ENCODE data around the gene VWA5B1.
"Not testable (repeated sequence)": the region's sequence is repeated elsewhere in the genome, so short reads cannot be mapped to it uniquely, and the experiment has no call there.

The VWA5B1 gene

GRCh38 chr1:20290624-20291597 is at the start of gene VWA5B1:
Gene VWA5B1, plus strand, starts transcription at chr1:20290875. Its CDS starts 19,727 bp downstream, at chr1:20310602.
- in situ Hi-C loops (cut with MboI; ENCODE audit: low sequenced_read_pairs), result no loop called here

GRCh38 chr1:20242890-20243479 is 47.7 kb upstream of the VWA5B1 start:
- in situ Hi-C loops (cut with MboI; ENCODE audit: low sequenced_read_pairs), result no loop called here

- in situ Hi-C loops (cut with MboI; ENCODE audit: low sequenced_read_pairs), result no loop called here
These were observed 41.6 kb upstream of the VWA5B1 start for GRCh38 chr1:20248971-20249612.

DNA sequence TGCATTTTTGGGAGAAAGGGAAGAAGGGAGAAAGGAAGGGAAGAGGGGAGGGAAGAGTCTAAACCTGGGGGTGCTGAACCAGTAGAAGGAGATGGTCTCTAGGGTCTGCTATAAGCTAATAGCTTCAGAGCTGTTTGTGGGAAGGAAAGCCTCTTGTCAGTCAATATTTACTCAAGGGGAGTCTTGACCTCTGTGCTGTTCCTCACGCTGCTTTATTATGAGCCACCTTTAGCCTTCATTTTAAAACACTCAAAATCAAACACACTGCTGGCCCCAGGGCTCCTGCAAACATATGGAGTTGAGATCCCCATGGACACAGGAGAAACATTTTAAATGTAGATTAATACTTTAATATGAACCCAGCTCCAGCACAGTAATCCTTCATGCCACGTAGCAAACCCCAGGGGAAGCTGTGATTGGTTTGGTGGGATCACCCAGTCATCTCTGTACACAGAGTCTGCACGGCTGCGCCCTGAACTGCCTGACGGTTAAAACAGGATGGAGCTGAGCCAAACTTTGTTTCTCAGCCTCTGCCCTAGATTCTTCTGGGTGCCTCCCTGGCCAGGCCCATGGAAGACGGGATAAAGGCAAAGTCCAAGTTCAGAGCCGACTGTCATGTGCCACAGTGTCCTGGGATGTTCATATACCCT is 40.2 kb upstream of the VWA5B1 start:
- in situ Hi-C loops (cut with MboI; ENCODE audit: low sequenced_read_pairs), result no loop called here

DNA sequence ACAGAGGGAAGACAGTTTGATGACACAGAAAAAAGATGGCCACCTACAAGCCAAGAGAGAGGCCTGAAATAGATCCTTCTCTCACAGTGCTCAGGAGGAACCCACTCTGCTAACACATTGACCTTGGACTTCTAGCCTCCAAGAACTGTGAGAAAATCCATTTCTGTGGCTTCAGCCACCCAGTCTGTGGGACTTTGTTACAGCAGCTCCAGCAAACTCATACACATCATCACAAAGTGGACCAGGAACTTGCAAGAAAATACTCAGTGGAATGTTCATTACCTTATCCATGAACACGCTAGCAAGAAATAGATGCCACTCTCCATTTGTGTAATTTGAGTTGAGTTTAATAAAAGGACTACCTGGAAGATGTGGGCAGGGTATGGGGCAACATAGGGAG is 38.1 kb upstream of the VWA5B1 start:
- in situ Hi-C loops (cut with MboI; ENCODE audit: low sequenced_read_pairs), result no loop called here

- in situ Hi-C loops (cut with MboI; ENCODE audit: low sequenced_read_pairs), result no loop called here
These were observed 35.0 kb upstream of the VWA5B1 start for GRCh38 chr1:20255666-20256065.

- in situ Hi-C loops (cut with MboI; ENCODE audit: low sequenced_read_pairs), result no loop called here
These were observed 31.0 kb upstream of the VWA5B1 start for GRCh38 chr1:20259646-20260045.

GRCh38 chr1:20261095-20261494 is 29.6 kb upstream of the VWA5B1 start:
- in situ Hi-C loops (cut with MboI; ENCODE audit: low sequenced_read_pairs), result no loop called here

DNA sequence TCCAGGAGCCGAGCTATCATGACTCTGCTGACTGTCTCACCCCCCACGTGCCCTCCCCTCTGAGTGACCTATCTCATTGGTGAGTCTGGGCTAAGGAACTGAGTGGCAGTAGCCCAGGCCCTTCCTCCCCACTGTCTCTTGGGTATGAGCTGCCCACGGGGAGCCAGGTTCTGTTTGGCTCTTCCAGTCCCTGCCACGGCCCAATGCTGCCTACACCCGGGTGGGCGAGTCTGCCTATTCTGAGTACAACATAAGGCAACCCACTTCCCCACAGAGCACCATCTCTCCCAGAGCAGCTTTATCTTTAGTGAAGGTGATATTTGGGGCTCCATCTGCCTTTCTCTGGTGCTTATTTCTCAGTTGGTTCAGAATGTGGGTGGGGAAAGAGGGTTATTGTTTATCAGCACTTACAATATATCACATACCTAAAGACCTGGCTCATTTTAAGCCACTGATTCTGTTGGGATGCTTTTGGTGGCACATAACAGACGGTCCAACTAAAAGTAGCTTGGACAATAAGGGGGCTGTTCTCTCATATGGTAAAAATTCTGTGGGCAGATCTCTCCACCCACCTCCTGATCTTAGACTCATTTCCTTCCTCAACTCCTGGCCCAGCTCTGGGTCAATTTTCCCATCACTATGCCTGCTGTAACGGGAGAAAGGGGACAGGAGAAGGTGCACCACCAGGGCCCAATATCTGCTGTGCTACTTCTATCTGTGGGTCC is 27.7 kb upstream of the VWA5B1 start:
- in situ Hi-C loops (cut with MboI; ENCODE audit: low sequenced_read_pairs), result no loop called here

GRCh38 chr1:20265250-20265649 is 25.4 kb upstream of the VWA5B1 start:
- in situ Hi-C loops (cut with MboI; ENCODE audit: low sequenced_read_pairs), result no loop called here

GRCh38 chr1:20266141-20266540 is 24.5 kb upstream of the VWA5B1 start:
- in situ Hi-C loops (cut with MboI; ENCODE audit: low sequenced_read_pairs), result no loop called here

GRCh38 chr1:20266642-20267041 is 24.0 kb upstream of the VWA5B1 start:
- in situ Hi-C loops (cut with MboI; ENCODE audit: low sequenced_read_pairs), result no loop called here

DNA sequence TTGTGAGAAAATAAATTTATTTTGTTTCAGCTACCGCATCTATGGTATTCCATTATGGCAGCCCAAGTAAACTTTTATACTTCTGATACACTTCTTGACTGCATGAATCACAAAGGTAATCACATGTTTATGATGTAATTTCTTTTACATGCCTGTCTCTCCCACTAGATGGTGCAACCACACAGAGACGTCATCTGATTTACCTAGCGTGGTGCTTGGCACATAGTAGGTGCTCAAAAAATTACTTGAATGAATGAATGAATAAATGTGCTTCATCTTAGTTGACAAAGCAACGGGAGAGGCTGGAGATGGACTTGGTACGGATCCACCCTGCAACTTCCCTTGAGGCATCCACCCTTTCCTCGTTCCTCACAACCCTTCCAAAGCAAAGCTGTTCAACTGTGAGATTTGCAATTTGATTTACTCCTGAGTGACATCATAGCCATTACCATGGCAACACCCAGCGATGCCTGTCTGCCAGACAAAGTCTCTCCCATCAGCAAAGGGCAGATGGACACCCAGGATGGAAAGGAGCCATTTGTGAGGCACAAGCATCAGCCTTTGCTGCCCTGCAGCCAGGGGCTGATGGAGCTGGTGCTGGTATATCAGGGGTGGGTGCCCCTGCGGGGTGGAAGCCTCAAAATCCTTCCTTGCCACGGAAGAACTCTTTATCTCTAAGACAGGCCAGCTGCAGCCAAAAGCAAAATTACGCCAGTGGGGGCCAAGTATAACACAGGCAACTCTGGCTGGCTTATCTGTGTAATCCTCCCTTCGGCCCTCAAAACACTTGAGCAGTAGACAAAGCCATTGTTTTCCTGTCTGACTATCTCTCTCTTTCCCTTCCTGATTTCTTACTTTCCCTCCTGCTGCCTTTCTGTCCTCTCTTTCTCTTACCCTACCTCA is 18.9 kb upstream of the VWA5B1 start:
- in situ Hi-C loops (cut with MboI; ENCODE audit: low sequenced_read_pairs), result no loop called here

DNA sequence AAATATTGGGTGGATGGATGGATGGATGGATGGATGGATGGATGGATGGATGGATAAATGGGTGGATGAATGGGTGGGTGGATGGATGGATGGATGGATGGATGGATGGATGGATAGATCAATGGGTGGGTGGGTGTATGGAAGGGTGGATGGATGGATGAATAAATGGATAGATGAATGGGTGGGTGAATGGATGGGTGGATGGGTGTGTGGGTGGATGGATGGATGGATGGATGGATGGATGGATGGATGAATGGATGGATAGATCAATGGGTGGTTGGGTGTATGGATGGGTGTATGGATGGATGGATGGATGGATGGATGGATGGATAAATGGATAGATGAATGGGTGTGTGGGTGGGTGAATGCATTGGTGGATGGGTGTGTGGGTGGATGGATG is 17.0 kb upstream of the VWA5B1 start:
- in situ Hi-C loops (cut with MboI; ENCODE audit: low sequenced_read_pairs), result not testable (repeated sequence)

- in situ Hi-C loops (cut with MboI; ENCODE audit: low sequenced_read_pairs), result no loop called here
These were observed 15.3 kb upstream of the VWA5B1 start for GRCh38 chr1:20275319-20275925.

GRCh38 chr1:20276485-20277159 is 14.1 kb upstream of the VWA5B1 start:
- in situ Hi-C loops (cut with MboI; ENCODE audit: low sequenced_read_pairs), result no loop called here

- in situ Hi-C loops (cut with MboI; ENCODE audit: low sequenced_read_pairs), result no loop called here
These were observed 12.0 kb upstream of the VWA5B1 start for GRCh38 chr1:20278692-20279130.

DNA sequence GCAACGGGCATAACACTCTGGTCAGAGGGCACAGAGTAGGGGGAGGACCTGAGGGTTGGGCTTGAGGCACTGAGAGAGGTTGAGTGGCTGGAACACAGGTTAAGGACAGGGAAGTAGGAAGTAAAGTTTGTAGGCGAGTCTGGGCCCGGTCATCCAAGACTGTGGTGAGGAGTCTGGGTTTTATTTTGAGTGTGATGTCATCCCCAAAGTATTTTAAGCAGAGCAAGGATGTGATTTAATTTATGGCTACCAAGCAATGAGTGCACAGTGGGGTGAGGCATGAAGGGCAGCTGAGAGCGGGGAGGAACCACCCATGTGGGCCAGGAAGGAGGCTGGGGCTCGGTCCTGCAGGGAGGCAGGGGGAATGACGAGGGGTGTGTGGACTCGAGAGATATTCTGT is 11.2 kb upstream of the VWA5B1 start:
- in situ Hi-C loops (cut with MboI; ENCODE audit: low sequenced_read_pairs), result no loop called here

DNA sequence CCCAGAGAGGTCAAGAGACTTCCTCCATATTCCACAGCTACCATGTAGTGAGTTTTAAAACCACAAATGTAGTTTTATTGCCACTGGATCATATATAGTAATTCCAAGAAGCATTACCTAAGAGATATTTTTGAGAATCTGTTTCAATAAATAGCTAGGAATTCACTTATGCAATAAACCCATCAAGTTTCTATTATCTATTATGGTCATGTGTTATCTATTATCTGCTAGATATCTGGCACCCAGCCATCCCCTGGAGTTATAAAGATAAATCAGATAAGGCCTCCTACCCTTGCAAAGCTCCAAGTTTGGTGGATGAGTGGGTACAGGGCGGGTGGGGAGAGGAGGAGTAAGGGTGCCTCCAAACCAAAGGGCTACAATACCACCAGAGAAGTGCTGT is 10.3 kb upstream of the VWA5B1 start:
- in situ Hi-C loops (cut with MboI; ENCODE audit: low sequenced_read_pairs), result no loop called here

Data from HL-60/S4 treated with retinoic acid at 250 ng/mL for 4 days and 3 days (cell line).